A673 (cell line): ENCODE measurements around the gene IGFBP2. TPM values are rescaled to one million over a fixed set of nuclear protein-coding genes. Genes with fewer than 3 reads are reported as not detected.

Experiments used
- BruUV-seq: library from RNA; stranded (reverse); fragments of 400-500 nt; replicated peaks from 2 replicates; lab custom pipeline; 2021; lab: Mats Ljungman, UMichigan
- CTCF ChIA-PET: fragments of 300-600 bp; sonication (Branson Sonifier 250); formaldehyde crosslinking; loops from one replicate; lab custom pipeline; 2022; ENCODE audit warnings: antibody characterized with exemption; lab: Charles Lee
- POLR2A ChIA-PET: fragments of 300-600 bp; sonication (Branson Sonifier 250); formaldehyde crosslinking; loops from one replicate; lab custom pipeline; 2022; ENCODE audit warnings: antibody characterized with exemption; ENCODE audit not compliant: low non-redundant PET; lab: Charles Lee
- DNase-seq: peaks from one replicate; pipeline ENCODE4 v3.0.0-alpha.2; 2015; ENCODE audit warnings: low spot score
- H3K27ac ChIP-seq: fragments of 200-600 bp; sonication (generic); 2 replicates; pipeline ENCODE4 v1.5.1; 2016; ENCODE audit warnings: mixed run types, low read depth, mild to moderate bottlenecking, mixed read lengths, antibody characterized with exemption, low read length; ENCODE audit not compliant: poor library complexity, severe bottlenecking
- H3K27me3 ChIP-seq: fragments of 200-600 bp; sonication (generic); replicated peaks from 2 replicates; pipeline ENCODE4 v1.6.1; 2017; ENCODE audit warnings: mixed run types, low read depth, mild to moderate bottlenecking, mixed read lengths, antibody characterized with exemption, low read length; ENCODE audit not compliant: insufficient read depth, poor library complexity
- H3K36me3 ChIP-seq: fragments of 200-600 bp; sonication (generic); 2 replicates; pipeline ENCODE4 v1.6.1; 2016; ENCODE audit warnings: mixed run types, mild to moderate bottlenecking, mixed read lengths, antibody characterized with exemption, low read length; ENCODE audit not compliant: insufficient read depth, poor library complexity, severe bottlenecking
- H3K4me1 ChIP-seq: fragments of 200-600 bp; sonication (generic); 2 replicates; pipeline ENCODE4 v1.6.1; 2017; ENCODE audit warnings: mixed run types, mild to moderate bottlenecking, mixed read lengths, antibody characterized with exemption, low read length; ENCODE audit not compliant: insufficient read depth, poor library complexity, severe bottlenecking
- H3K4me3 ChIP-seq: fragments of 200-600 bp; sonication (generic); 2 replicates; pipeline ENCODE4 v1.5.1; 2016; ENCODE audit warnings: low read depth, mixed run types, mild to moderate bottlenecking, mixed read lengths, low read length; ENCODE audit not compliant: poor library complexity, severe bottlenecking
- H3K9me3 ChIP-seq: fragments of 200-600 bp; sonication (generic); 2 replicates; pipeline ENCODE4 v1.6.1; 2016; ENCODE audit warnings: mixed run types, low read depth, mild to moderate bottlenecking, mixed read lengths, antibody characterized with exemption, low read length; ENCODE audit not compliant: poor library complexity, severe bottlenecking
- CTCF ChIP-seq: fragments of 300-800, 200-600 bp; sonication (generic); conservative IDR thresholded peaks from 2 replicates; pipeline ENCODE4 v1.5.1; 2017; ENCODE audit warnings: low read depth, mild to moderate bottlenecking, antibody characterized with exemption, low read length, moderate library complexity, mixed read lengths
- EZH2 ChIP-seq: fragments of 200-600 bp; sonication (generic); IDR thresholded peaks from 2 replicates; pipeline ENCODE4 v1.6.1; 2017; ENCODE audit warnings: borderline replicate concordance, low read depth, mild to moderate bottlenecking, mixed read lengths, antibody characterized with exemption, low read length; ENCODE audit not compliant: poor library complexity, severe bottlenecking
- intact Hi-C: fragments of 100-400 bp; cut with micrococcal nuclease; formaldehyde crosslinking; loops from one replicate; pipeline ENCODE4 v1.10.0; 2022; ENCODE audit not compliant: unreplicated experiment
- total RNA-seq: library from RNA; stranded (reverse); gene quantifications from 2 replicates; pipeline ENCODE4 v1.2.3, GENCODE V29; 2021

IGFBP2 gene
- total RNA-seq, 1 experiment from 2014 or later, result 614 TPM

GRCh38 chr2:216695401-216695821 lies 62.2 kb downstream of the IGFBP2 start, which contains the start of gene IGFBP5:
Gene IGFBP5 (minus strand): TSS chr2:216695549. CDS start chr2:216694775, 774 bp downstream.
- peak within 1 kb of the TSS; percentile 75 for H3K27ac ChIP-seq
- ChIA-PET POLR2A (interaction anchor here (0.6 to 0.8 kb wide), 3 partner anchors 355 to 633 kb away, joined by 4 to 27 read pairs (median 4); no protein-coding TSS in a partner anchor), CTCF (interaction anchor here (0.6 to 1.1 kb wide), 9 partner anchors 8 to 1019 kb away, joined by 3 to 7 read pairs (median 3); no protein-coding TSS in a partner anchor)
- H3K27me3 ChIP-seq, result no peaks in the 10 kb centered on the region
- H3K4me3 ChIP-seq, result peak within 1 kb of the TSS; percentile 62
- no peaks in the 10 kb centered on the region for H3K9me3 ChIP-seq
- no TSS peak for BruUV-seq
- intact Hi-C loops, result loop anchor here (5.0 to 10.0 kb wide), 3 partner anchors 269 to 1062 kb away; no protein-coding TSS in a partner anchor
- peaks cover 59% of the 10 kb centered on the region for H3K4me1 ChIP-seq
- H3K36me3 ChIP-seq, result no peaks in the 10 kb centered on the region
- TF ChIP-seq EZH2 (no peak), CTCF (peak; percentile 45)
- peak; percentile 95 for DNase-seq

DNA sequence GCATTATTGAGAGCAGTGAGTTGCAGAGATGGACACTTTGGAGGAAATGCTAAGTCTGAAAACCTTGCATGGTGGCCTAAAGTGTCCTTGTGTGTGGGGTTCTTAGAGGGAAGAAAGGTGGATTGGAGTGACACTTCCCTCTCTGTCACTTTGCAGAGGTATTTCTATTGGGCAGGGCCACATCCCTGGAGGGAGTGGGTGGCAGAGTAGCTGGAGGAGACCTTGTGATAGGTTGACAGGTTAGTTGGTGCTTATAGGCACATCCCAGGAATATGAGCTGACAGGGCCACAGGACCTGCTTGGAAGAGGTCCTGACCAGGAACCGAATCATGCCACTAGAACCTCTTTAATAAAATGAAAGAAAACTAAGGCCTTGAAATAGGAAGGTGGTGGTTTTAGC lies 63.1 kb downstream of the IGFBP2 start:
- H3K4me1 ChIP-seq, result peaks cover 56% of the 10 kb centered on the region
- no peaks in the 10 kb centered on the region for H3K9me3 ChIP-seq
- H3K27me3 ChIP-seq, result no peaks in the 10 kb centered on the region
- no peaks in the 10 kb centered on the region for H3K36me3 ChIP-seq
- no TSS peak for BruUV-seq
- H3K4me3 ChIP-seq, result no peak overlapping the region
- peak overlapping the region; percentile 75 for H3K27ac ChIP-seq
- intact Hi-C loops, result loop anchor here (5.0 to 10.0 kb wide), 3 partner anchors 268 to 1061 kb away; no protein-coding TSS in a partner anchor
- ChIA-PET CTCF (interaction anchor here (0.6 kb wide), 1 partner anchor 649 kb away, joined by 5 read pairs; no protein-coding TSS in a partner anchor), POLR2A (interaction anchor here (0.6 to 1.1 kb wide), 2 partner anchors 18 to 198 kb away, joined by 3 to 5 read pairs; partner anchors contain the start of gene RPL37A)
- TF ChIP-seq EZH2, result no peak
- TF ChIP-seq CTCF, result no peak
- no peak for DNase-seq

GRCh38 chr2:216696751-216697560 lies 63.7 kb downstream of the IGFBP2 start:
- CTCF ChIA-PET, result no interaction called here
- BruUV-seq, result no TSS peak
- H3K27ac ChIP-seq, result no peak overlapping the region
- no peaks in the 10 kb centered on the region for H3K36me3 ChIP-seq
- POLR2A ChIA-PET, result interaction anchor here (0.6 to 1.1 kb wide), 2 partner anchors 18 to 199 kb away, joined by 3 to 5 read pairs; partner anchors contain the start of gene RPL37A
- peak; percentile 71 for TF ChIP-seq CTCF
- no peak for TF ChIP-seq EZH2
- no peak overlapping the region for H3K4me3 ChIP-seq
- H3K4me1 ChIP-seq, result peaks cover 50% of the 10 kb centered on the region
- peak; percentile 65 for DNase-seq
- H3K9me3 ChIP-seq, result no peaks in the 10 kb centered on the region
- H3K27me3 ChIP-seq, result no peaks in the 10 kb centered on the region
- intact Hi-C loops, result loop anchor here (5.0 to 10.0 kb wide), 3 partner anchors 268 to 1060 kb away; no protein-coding TSS in a partner anchor
